GM23338 (cell line): Measurements from ENCODE around the gene FYN. TPM values are rescaled to one million over a fixed set of nuclear protein-coding genes. Genes with fewer than 3 reads are reported as not detected.

Experiments used
- ATAC-seq: fragments of 200-7000 bp; cut with Tn5 transposase; 3 replicates; pipeline ENCODE4 v1.9.1; 2020
- DNase-seq: peaks from one replicate; pipeline ENCODE4 v3.0.0-alpha.2; 2015; ENCODE audit warnings: low spot score
- H2AFZ ChIP-seq: fragments of 200-600 bp; sonication (generic); 2 replicates; pipeline ENCODE4 v1.8.0; 2016; ENCODE audit warnings: antibody characterized with exemption, mild to moderate bottlenecking, moderate library complexity
- H3F3A ChIP-seq: fragments of 200-600 bp; sonication (generic); replicated peaks from 2 replicates; pipeline ENCODE4 v1.8.0; 2017; ENCODE audit warnings: antibody characterized with exemption, mixed run types, low read depth
- H3K27ac ChIP-seq: fragments of 200-600 bp; sonication (generic); 2 replicates; pipeline ENCODE4 v1.6.1; 2016; ENCODE audit warnings: low read depth
- H3K27me3 ChIP-seq: fragments of 200-600 bp; sonication (generic); 2 replicates; pipeline ENCODE4 v1.8.0; 2016; ENCODE audit warnings: mild to moderate bottlenecking, mixed run types, moderate library complexity; ENCODE audit not compliant: insufficient read depth
- H3K36me3 ChIP-seq: fragments of 200-600 bp; sonication (generic); 2 replicates; pipeline ENCODE4 v1.8.0; 2016; ENCODE audit warnings: mild to moderate bottlenecking; ENCODE audit not compliant: insufficient read depth
- H3K4me1 ChIP-seq: fragments of 200-600 bp; sonication (generic); 2 replicates; pipeline ENCODE4 v1.8.0; 2016; ENCODE audit warnings: mild to moderate bottlenecking, moderate library complexity; ENCODE audit not compliant: insufficient read depth
- H3K4me2 ChIP-seq: fragments of 200-600 bp; sonication (generic); 2 replicates; pipeline ENCODE4 v1.7.1; 2017; ENCODE audit warnings: mixed run types
- H3K4me3 ChIP-seq: fragments of 200-600 bp; sonication (generic); 2 replicates; pipeline ENCODE4 v1.6.1; 2016; ENCODE audit warnings: mixed run types
- H3K79me2 ChIP-seq: fragments of 200-600 bp; sonication (generic); replicated peaks from 2 replicates; pipeline ENCODE4 v1.8.0; 2017; ENCODE audit warnings: mild to moderate bottlenecking; ENCODE audit not compliant: insufficient read depth
- H3K9me2 ChIP-seq: fragments of 200-600 bp; sonication (generic); 2 replicates; pipeline ENCODE4 v1.8.0; 2017; ENCODE audit not compliant: insufficient read depth
- H4K20me1 ChIP-seq: fragments of 200-600 bp; sonication (generic); replicated peaks from 2 replicates; pipeline ENCODE4 v1.8.0; 2017; ENCODE audit warnings: mild to moderate bottlenecking; ENCODE audit not compliant: insufficient read depth
- H3K27ac Mint-ChIP-seq: 2 replicates; pipeline ENCODE4 v1.8.0; 2020; ENCODE audit warnings: inconsistent platforms, mild to moderate bottlenecking, moderate library complexity, mixed read lengths
- H3K27me3 Mint-ChIP-seq: 3 replicates; pipeline ENCODE4 v1.8.0; 2022; ENCODE audit warnings: low read depth, mild to moderate bottlenecking, moderate library complexity, mixed read lengths, inconsistent platforms; ENCODE audit not compliant: insufficient read depth, poor library complexity
- H3K36me3 Mint-ChIP-seq: 3 replicates; pipeline ENCODE4 v1.8.0; 2021; ENCODE audit warnings: low read depth, mild to moderate bottlenecking, inconsistent platforms, moderate library complexity, mixed read lengths
- H3K4me1 Mint-ChIP-seq: 3 replicates; pipeline ENCODE4 v1.8.0; 2020; ENCODE audit warnings: mild to moderate bottlenecking, inconsistent platforms, mixed read lengths
- H3K4me3 Mint-ChIP-seq: 3 replicates; pipeline ENCODE4 v1.8.0; 2021; ENCODE audit warnings: moderate library complexity, mild to moderate bottlenecking, inconsistent platforms, mixed read lengths
- H3K9me3 Mint-ChIP-seq: 3 replicates; pipeline ENCODE4 v1.8.0; 2020; ENCODE audit warnings: moderate library complexity, mild to moderate bottlenecking, inconsistent platforms, mixed read lengths
- EZH2phosphoT487 ChIP-seq: fragments of 200-600 bp; sonication (generic); IDR thresholded peaks from one replicate; pipeline ENCODE4 v1.8.1; 2018; ENCODE audit warnings: antibody characterized with exemption; ENCODE audit not compliant: unreplicated experiment
- NANOG ChIP-seq: IDR thresholded peaks from 2 replicates; pipeline ENCODE4 v1.6.1; 2016; ENCODE audit warnings: antibody characterized with exemption, borderline replicate concordance
- ZNF331 ChIP-seq: fragments of 250-450 bp; sonication (Bioruptor Pico); IDR thresholded peaks from 2 replicates; pipeline ENCODE4 v1.5.0; 2020; ENCODE audit warnings: low read depth, mild to moderate bottlenecking, moderate library complexity
- polyA plus RNA-seq: library from polyadenylated mRNA; unstranded; fragments of >200 nt; fragmentation: Nextera tagmentation; extraction: Ambion mirVana; gene quantifications from 2 replicates; pipeline ENCODE4 v1.2.1, GENCODE V29; 2016
- total RNA-seq: library from RNA; depleted of rRNA; stranded (reverse); fragments of >200 nt; shearing (Covaris generic); gene quantifications from 2 replicates; pipeline ENCODE4 v1.2.3, GENCODE V29; 2014
- TF ChIP-seq, protein P1 (sequence below): fragments of 250-450 bp; sonication (Bioruptor Pico); IDR thresholded peaks from 2 replicates; pipeline ENCODE4 v1.5.0; 2020; ENCODE audit warnings: mild to moderate bottlenecking, moderate library complexity

The FYN gene
- total and polyA plus RNA-seq, 2 experiments from 2014 or later, result 46.8 to 143 TPM

DNA sequence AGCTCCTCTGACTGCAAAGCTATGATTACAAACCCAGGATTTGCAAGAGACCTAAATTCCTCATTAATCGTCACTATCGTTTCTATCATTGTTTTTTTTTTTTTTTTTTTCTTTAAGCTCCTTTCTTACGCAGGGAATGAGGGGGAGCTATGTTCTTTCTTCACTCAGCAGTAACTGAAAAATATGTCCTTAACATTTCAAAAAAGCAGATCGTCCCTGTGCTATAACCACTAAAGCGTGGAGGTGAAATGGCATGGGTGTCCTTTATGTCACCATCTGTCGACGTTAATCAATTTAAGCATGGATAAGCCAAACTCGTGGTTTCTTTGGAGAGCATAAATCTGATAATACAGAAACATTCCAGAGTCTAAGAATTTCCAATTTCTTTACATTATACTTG, 199.7 kb downstream of the FYN start (continued):
- TF ChIP-seq, protein P1, sequence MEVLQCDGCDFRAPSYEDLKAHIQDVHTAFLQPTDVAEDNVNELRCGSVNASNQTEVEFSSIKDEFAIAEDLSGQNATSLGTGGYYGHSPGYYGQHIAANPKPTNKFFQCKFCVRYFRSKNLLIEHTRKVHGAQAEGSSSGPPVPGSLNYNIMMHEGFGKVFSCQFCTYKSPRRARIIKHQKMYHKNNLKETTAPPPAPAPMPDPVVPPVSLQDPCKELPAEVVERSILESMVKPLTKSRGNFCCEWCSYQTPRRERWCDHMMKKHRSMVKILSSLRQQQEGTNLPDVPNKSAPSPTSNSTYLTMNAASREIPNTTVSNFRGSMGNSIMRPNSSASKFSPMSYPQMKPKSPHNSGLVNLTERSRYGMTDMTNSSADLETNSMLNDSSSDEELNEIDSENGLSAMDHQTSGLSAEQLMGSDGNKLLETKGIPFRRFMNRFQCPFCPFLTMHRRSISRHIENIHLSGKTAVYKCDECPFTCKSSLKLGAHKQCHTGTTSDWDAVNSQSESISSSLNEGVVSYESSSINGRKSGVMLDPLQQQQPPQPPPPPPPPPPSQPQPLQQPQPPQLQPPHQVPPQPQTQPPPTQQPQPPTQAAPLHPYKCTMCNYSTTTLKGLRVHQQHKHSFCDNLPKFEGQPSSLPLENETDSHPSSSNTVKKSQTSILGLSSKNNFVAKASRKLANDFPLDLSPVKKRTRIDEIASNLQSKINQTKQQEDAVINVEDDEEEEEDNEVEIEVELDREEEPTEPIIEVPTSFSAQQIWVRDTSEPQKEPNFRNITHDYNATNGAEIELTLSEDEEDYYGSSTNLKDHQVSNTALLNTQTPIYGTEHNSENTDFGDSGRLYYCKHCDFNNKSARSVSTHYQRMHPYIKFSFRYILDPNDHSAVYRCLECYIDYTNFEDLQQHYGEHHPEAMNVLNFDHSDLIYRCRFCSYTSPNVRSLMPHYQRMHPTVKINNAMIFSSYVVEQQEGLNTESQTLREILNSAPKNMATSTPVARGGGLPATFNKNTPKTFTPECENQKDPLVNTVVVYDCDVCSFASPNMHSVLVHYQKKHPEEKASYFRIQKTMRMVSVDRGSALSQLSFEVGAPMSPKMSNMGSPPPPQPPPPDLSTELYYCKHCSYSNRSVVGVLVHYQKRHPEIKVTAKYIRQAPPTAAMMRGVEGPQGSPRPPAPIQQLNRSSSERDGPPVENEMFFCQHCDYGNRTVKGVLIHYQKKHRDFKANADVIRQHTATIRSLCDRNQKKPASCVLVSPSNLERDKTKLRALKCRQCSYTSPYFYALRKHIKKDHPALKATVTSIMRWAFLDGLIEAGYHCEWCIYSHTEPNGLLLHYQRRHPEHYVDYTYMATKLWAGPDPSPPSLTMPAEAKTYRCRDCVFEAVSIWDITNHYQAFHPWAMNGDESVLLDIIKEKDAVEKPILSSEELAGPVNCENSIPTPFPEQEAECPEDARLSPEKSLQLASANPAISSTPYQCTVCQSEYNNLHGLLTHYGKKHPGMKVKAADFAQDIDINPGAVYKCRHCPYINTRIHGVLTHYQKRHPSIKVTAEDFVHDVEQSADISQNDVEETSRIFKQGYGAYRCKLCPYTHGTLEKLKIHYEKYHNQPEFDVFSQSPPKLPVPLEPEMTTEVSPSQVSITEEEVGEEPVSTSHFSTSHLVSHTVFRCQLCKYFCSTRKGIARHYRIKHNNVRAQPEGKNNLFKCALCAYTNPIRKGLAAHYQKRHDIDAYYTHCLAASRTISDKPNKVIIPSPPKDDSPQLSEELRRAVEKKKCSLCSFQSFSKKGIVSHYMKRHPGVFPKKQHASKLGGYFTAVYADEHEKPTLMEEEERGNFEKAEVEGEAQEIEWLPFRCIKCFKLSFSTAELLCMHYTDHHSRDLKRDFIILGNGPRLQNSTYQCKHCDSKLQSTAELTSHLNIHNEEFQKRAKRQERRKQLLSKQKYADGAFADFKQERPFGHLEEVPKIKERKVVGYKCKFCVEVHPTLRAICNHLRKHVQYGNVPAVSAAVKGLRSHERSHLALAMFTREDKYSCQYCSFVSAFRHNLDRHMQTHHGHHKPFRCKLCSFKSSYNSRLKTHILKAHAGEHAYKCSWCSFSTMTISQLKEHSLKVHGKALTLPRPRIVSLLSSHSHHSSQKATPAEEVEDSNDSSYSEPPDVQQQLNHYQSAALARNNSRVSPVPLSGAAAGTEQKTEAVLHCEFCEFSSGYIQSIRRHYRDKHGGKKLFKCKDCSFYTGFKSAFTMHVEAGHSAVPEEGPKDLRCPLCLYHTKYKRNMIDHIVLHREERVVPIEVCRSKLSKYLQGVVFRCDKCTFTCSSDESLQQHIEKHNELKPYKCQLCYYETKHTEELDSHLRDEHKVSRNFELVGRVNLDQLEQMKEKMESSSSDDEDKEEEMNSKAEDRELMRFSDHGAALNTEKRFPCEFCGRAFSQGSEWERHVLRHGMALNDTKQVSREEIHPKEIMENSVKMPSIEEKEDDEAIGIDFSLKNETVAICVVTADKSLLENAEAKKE, result no peak

DNA sequence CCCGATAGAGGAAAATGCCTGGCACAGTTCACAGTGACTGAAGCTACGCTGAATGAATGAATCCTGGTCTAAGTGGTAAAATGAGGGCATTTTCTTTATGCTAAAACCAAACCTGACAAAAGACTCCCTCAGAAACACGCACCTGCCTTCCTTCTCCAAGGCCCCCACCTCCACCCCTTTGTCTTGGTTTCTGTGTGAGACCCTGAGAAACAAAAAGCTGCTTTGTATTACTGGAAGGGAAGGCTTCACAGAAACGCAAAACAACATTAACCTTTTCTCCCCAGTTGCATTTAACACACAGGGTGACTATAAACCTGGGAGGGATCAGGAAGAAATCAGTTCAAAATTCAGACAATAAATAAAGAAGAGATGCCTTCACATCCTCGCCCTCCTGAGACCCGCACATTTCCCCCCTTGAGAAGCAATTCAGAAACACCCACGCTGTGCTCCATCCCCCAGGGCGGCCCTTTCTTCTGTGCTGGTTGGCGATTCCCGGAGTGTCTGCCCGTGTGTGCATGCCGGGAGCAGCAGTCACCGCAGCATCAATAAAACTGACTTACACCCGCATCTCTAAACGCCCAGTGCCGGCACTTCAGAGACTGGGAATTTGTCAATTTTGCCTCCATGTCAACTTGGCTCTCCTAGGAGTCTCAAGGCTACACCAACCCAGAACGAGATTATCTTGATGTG, 200.3 kb downstream of the FYN start:
- Histone ChIP-seq H3K27ac (no peak overlapping the region), H4K20me1 (no peaks in the 10 kb centered on the region), H3K4me1 (peaks cover 24% of the 10 kb centered on the region), H3K79me2 (no peaks in the 10 kb centered on the region), H3K9me2 (no peaks in the 10 kb centered on the region), H3K4me2 (0 out of 2 replicates have a peak overlapping the region, but pooled peaks have one; percentile 19), H3K4me3 (no peak overlapping the region), H3K27me3 (no peaks in the 10 kb centered on the region), H3F3A (0 out of 2 replicates have a peak, but pooled peaks cover 3% of the 10 kb centered on the region), H2AFZ (no peak overlapping the region), H3K36me3 (no peaks in the 10 kb centered on the region)
- peaks cover 27% of the 10 kb centered on the region for H3K4me1 Mint-ChIP-seq
- H3K36me3 Mint-ChIP-seq, result peaks cover 23% of the 10 kb centered on the region
- TF ChIP-seq EZH2phosphoT487 (no peak), ZNF331 (CRISPR knock-in tag) (no peak), NANOG (no peak)
- peak; percentile 61 for ATAC-seq
- DNase-seq, result no peak
- peaks cover 3% of the 10 kb centered on the region for H3K27me3 Mint-ChIP-seq
- H3K27ac Mint-ChIP-seq, result peak overlapping the region; percentile 29; the same call in 1 of the 2 replicates
- H3K9me3 Mint-ChIP-seq, result no peaks in the 10 kb centered on the region
- no peak overlapping the region for H3K4me3 Mint-ChIP-seq
